ENCODE data around the gene HERPUD1. TPM values are rescaled to one million over a fixed set of nuclear protein-coding genes. Genes with fewer than 3 reads are reported as not detected.

HERPUD1 gene
- total and polyA plus RNA-seq, 2 of the 13 experiments (the other 11 are each of a cell fraction or from before 2014, with no cell fraction given), result 96.2 to 323 TPM

GRCh38 chr16:56980201-56980535 lies 48.2 kb downstream of the HERPUD1 start:
- Histone ChIP-seq H3K27ac (ENCODE audit: extremely low read length, insufficient read depth, low read length) (no peak overlapping the region), H3K9ac (ENCODE audit: insufficient read depth, low read depth, low read length) (no peak overlapping the region), H3K79me2 (ENCODE audit: insufficient read depth, low read length) (no peaks in the 10 kb centered on the region), H2AFZ (ENCODE audit: low read length) (no peak overlapping the region), H3K27me3 (ENCODE audit: control insufficient read depth in 1 of 2, insufficient read depth in 2 of 2, low read length in 2 of 2) (peaks cover 1 to 33% of the 10 kb centered on the region in 2 experiments; a peak in 4 of 5 replicates), H3K9me3 (ENCODE audit: low read length) (no peaks in the 10 kb centered on the region), H3K4me3 (replicated peaks in 1 of 3; ENCODE audit: insufficient read depth in 1 of 3, low read depth in 2 of 3, low read length in 3 of 3) (no peak overlapping the region), H3K4me1 (ENCODE audit: insufficient read depth, low read length) (peaks cover 26% of the 10 kb centered on the region), H3K4me2 (ENCODE audit: low read depth, low read length) (no peak overlapping the region), H4K20me1 (ENCODE audit: insufficient read depth, low read length) (no peaks in the 10 kb centered on the region), H3K36me3 (replicated peaks in 1 of 2; ENCODE audit: control insufficient read depth in 1 of 2, insufficient read depth in 2 of 2, low read length in 2 of 2) (no peaks in the 10 kb centered on the region)
- POLR2A ChIA-PET, result no interaction called here
- no peak for ATAC-seq
- BruUV-seq (replicated peaks), result no TSS peak
- WGBS (ENCODE audit: low lambda C conversion rate), result 45% methylated on average over 4 of the region's 4 CpGs
- CTCF ChIA-PET (ENCODE audit: low intra/inter-chr PET ratio, low total read pairs), result no interaction called here
- FAIRE-seq, result no peak
- no peak for DNase-seq (ENCODE audit: low spot score)
- in situ Hi-C loops (cut with HindIII; ENCODE audit: extremely low pct_ligation_motif_present, low pct_unique_long_range_greater_than_20kb) (no loop called here), intact Hi-C loops (cut with micrococcal nuclease; ENCODE audit: unreplicated experiment) (no loop called here)
- TF ChIP-seq ZSCAN20 (CRISPR knock-in tag; IDR thresholded peaks at IDR 0.05; ENCODE audit: borderline replicate concordance) (no peak), ZNF407 (CRISPR knock-in tag; IDR thresholded peaks at IDR 0.05; ENCODE audit: not compliant biosample characterization) (no peak), YEATS2 (CRISPR knock-in tag; IDR thresholded peaks at IDR 0.05; ENCODE audit: borderline replicate concordance) (no peak), ZNF678 (CRISPR knock-in tag; IDR thresholded peaks at IDR 0.05) (no peak), STAT5B (CRISPR knock-in tag; IDR thresholded peaks at IDR 0.05) (no peak), XBP1 (CRISPR knock-in tag; IDR thresholded peaks at IDR 0.05) (no peak), KAT2B (IDR thresholded peaks at IDR 0.05; ENCODE audit: borderline replicate concordance, low read depth, low read length) (no peak), TGIF2 (CRISPR knock-in tag; IDR thresholded peaks at IDR 0.05) (no peak), FOXA1 (IDR thresholded peaks at IDR 0.05) (no peak), FOXA1 (CRISPR knock-in tag; IDR thresholded peaks at IDR 0.05) (no peak)
- TF ChIP-seq, protein P1, sequence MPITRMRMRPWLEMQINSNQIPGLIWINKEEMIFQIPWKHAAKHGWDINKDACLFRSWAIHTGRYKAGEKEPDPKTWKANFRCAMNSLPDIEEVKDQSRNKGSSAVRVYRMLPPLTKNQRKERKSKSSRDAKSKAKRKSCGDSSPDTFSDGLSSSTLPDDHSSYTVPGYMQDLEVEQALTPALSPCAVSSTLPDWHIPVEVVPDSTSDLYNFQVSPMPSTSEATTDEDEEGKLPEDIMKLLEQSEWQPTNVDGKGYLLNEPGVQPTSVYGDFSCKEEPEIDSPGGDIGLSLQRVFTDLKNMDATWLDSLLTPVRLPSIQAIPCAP (CRISPR knock-in tag; IDR thresholded peaks at IDR 0.05; ENCODE audit: low read depth), result no peak
- TF ChIP-seq, protein P2, sequence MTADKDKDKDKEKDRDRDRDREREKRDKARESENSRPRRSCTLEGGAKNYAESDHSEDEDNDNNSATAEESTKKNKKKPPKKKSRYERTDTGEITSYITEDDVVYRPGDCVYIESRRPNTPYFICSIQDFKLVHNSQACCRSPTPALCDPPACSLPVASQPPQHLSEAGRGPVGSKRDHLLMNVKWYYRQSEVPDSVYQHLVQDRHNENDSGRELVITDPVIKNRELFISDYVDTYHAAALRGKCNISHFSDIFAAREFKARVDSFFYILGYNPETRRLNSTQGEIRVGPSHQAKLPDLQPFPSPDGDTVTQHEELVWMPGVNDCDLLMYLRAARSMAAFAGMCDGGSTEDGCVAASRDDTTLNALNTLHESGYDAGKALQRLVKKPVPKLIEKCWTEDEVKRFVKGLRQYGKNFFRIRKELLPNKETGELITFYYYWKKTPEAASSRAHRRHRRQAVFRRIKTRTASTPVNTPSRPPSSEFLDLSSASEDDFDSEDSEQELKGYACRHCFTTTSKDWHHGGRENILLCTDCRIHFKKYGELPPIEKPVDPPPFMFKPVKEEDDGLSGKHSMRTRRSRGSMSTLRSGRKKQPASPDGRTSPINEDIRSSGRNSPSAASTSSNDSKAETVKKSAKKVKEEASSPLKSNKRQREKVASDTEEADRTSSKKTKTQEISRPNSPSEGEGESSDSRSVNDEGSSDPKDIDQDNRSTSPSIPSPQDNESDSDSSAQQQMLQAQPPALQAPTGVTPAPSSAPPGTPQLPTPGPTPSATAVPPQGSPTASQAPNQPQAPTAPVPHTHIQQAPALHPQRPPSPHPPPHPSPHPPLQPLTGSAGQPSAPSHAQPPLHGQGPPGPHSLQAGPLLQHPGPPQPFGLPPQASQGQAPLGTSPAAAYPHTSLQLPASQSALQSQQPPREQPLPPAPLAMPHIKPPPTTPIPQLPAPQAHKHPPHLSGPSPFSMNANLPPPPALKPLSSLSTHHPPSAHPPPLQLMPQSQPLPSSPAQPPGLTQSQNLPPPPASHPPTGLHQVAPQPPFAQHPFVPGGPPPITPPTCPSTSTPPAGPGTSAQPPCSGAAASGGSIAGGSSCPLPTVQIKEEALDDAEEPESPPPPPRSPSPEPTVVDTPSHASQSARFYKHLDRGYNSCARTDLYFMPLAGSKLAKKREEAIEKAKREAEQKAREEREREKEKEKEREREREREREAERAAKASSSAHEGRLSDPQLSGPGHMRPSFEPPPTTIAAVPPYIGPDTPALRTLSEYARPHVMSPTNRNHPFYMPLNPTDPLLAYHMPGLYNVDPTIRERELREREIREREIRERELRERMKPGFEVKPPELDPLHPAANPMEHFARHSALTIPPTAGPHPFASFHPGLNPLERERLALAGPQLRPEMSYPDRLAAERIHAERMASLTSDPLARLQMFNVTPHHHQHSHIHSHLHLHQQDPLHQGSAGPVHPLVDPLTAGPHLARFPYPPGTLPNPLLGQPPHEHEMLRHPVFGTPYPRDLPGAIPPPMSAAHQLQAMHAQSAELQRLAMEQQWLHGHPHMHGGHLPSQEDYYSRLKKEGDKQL (CRISPR knock-in tag; IDR thresholded peaks at IDR 0.05; ENCODE audit: low read depth), result no peak
